ENCODE results near the gene LACTB. TPM values are rescaled to one million over a fixed set of nuclear protein-coding genes. Genes with fewer than 3 reads are reported as not detected.
A peak's percentile ranks its signal among the peaks of the same experiment; 100 is the strongest.

The LACTB gene
- total and polyA plus RNA-seq, 2 of the 13 experiments (the other 11 are each of a cell fraction or from before 2014, with no cell fraction given), result 14.8 to 23.0 TPM

DNA sequence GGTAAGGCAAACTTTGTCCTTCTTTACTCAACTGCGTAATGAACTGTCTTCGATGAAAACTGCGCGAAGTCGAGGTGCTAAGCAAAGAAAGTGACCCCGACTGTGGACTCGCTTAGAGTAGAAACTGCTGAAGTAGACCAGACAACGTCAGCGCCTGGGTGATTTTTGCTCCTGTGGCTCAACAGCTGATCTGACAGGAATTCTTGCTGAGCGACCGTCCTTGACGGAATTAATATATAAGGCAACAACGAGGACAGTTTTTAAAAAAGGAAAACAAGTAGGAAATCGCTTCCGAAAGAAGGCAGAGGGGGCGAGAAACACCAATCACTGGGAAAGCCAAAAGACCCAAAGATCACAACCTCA, 35.1 kb downstream of the LACTB start (continued):
- TF ChIP-seq, protein P1, sequence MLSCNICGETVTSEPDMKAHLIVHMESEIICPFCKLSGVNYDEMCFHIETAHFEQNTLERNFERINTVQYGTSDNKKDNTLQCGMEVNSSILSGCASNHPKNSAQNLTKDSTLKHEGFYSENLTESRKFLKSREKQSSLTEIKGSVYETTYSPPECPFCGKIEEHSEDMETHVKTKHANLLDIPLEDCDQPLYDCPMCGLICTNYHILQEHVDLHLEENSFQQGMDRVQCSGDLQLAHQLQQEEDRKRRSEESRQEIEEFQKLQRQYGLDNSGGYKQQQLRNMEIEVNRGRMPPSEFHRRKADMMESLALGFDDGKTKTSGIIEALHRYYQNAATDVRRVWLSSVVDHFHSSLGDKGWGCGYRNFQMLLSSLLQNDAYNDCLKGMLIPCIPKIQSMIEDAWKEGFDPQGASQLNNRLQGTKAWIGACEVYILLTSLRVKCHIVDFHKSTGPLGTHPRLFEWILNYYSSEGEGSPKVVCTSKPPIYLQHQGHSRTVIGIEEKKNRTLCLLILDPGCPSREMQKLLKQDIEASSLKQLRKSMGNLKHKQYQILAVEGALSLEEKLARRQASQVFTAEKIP (CRISPR knock-in tag; IDR thresholded peaks at IDR 0.05; ENCODE audit: borderline replicate concordance), result no peak
- TF ChIP-seq ZSCAN31 (CRISPR knock-in tag; IDR thresholded peaks at IDR 0.05; ENCODE audit: low read depth) (no peak), TBP (CRISPR knock-in tag; IDR thresholded peaks at IDR 0.05) (no peak), ZNF235 (CRISPR knock-in tag; IDR thresholded peaks at IDR 0.05; ENCODE audit: borderline replicate concordance) (no peak), ZNF652 (CRISPR knock-in tag; IDR thresholded peaks at IDR 0.05; ENCODE audit: borderline replicate concordance, low read depth) (no peak), MYC (CRISPR knock-in tag; IDR thresholded peaks at IDR 0.05; ENCODE audit: borderline replicate concordance) (no peak), ZNF20 (CRISPR knock-in tag; IDR thresholded peaks at IDR 0.05) (no peak), CHD2 (IDR thresholded peaks at IDR 0.05; ENCODE audit: low read depth, low read length) (no peak), ZNF33A (CRISPR knock-in tag; IDR thresholded peaks at IDR 0.05; ENCODE audit: borderline replicate concordance) (no peak), TBX3 (IDR thresholded peaks at IDR 0.05; ENCODE audit: borderline replicate concordance) (no peak), SRSF1 (optimal IDR thresholded peaks at IDR 0.05; ENCODE audit: low read depth, low read length) (no peak), ASH2L (IDR thresholded peaks at IDR 0.05; ENCODE audit: insufficient read length, low read depth, low read length) (peak; percentile 18), MAFK (conservative IDR thresholded peaks at IDR 0.05 in 1 of 2, IDR thresholded peaks at IDR 0.05 in 1 of 2; ENCODE audit: low read length in 2 of 2) (0 out of 4 replicates have a peak, but pooled peaks of 1 of the 2 experiments have one; percentile 18), JDP2 (CRISPR knock-in tag; IDR thresholded peaks at IDR 0.05; ENCODE audit: borderline replicate concordance) (no peak), SP2 (CRISPR knock-in tag; IDR thresholded peaks at IDR 0.05) (no peak), FOXA3 (CRISPR knock-in tag; IDR thresholded peaks at IDR 0.05) (no peak), GTF3A (CRISPR knock-in tag; conservative IDR thresholded peaks at IDR 0.05) (peak; percentile 9; the same call in 1 of the 2 replicates), IKZF1 (IDR thresholded peaks at IDR 0.05) (no peak)
- TF ChIP-seq, protein P2, sequence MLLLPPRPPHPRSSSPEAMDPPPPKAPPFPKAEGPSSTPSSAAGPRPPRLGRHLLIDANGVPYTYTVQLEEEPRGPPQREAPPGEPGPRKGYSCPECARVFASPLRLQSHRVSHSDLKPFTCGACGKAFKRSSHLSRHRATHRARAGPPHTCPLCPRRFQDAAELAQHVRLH (CRISPR knock-in tag; IDR thresholded peaks at IDR 0.05; ENCODE audit: borderline replicate concordance, low read depth), result no peak
- TF ChIP-seq, protein P3, sequence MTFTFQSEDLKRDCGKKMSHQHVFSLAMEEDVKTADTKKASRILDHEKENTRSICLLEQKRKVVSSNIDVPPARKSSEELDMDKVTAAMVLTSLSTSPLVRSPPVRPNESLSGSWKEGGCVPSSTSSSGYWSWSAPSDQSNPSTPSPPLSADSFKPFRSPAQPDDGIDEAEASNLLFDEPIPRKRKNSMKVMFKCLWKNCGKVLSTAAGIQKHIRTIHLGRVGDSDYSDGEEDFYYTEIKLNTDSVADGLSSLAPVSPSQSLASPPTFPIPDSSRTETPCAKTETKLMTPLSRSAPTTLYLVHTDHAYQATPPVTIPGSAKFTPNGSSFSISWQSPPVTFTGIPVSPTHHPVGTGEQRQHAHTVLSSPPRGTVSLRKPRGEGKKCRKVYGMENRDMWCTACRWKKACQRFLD (CRISPR knock-in tag; IDR thresholded peaks at IDR 0.05; ENCODE audit: borderline replicate concordance), result no peak
- TF ChIP-seq, protein P4, sequence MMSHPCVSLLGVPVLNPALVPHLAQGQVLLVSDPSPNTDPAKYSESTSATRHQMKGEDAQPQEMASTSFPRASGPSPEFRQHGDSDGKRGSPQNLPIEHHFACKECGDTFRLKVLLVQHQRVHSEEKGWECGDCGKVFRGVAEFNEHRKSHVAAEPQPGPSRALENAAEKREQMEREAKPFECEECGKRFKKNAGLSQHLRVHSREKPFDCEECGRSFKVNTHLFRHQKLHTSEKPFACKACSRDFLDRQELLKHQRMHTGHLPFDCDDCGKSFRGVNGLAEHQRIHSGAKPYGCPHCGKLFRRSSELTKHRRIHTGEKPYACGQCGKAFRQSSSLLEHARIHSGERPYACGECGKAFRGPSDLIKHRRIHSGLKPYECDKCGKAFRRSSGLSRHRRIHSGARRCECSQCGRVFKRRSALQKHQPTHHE (CRISPR knock-in tag; IDR thresholded peaks at IDR 0.05; ENCODE audit: borderline replicate concordance), result 0 out of 2 replicates have a peak, but pooled peaks have one; percentile 3
- TF ChIP-seq, protein P5, sequence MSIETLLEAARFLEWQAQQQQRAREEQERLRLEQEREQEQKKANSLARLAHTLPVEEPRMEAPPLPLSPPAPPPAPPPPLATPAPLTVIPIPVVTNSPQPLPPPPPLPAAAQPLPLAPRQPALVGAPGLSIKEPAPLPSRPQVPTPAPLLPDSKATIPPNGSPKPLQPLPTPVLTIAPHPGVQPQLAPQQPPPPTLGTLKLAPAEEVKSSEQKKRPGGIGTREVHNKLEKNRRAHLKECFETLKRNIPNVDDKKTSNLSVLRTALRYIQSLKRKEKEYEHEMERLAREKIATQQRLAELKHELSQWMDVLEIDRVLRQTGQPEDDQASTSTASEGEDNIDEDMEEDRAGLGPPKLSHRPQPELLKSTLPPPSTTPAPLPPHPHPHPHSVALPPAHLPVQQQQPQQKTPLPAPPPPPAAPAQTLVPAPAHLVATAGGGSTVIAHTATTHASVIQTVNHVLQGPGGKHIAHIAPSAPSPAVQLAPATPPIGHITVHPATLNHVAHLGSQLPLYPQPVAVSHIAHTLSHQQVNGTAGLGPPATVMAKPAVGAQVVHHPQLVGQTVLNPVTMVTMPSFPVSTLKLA (IDR thresholded peaks at IDR 0.05), result no peak
- TF ChIP-seq, protein P6, sequence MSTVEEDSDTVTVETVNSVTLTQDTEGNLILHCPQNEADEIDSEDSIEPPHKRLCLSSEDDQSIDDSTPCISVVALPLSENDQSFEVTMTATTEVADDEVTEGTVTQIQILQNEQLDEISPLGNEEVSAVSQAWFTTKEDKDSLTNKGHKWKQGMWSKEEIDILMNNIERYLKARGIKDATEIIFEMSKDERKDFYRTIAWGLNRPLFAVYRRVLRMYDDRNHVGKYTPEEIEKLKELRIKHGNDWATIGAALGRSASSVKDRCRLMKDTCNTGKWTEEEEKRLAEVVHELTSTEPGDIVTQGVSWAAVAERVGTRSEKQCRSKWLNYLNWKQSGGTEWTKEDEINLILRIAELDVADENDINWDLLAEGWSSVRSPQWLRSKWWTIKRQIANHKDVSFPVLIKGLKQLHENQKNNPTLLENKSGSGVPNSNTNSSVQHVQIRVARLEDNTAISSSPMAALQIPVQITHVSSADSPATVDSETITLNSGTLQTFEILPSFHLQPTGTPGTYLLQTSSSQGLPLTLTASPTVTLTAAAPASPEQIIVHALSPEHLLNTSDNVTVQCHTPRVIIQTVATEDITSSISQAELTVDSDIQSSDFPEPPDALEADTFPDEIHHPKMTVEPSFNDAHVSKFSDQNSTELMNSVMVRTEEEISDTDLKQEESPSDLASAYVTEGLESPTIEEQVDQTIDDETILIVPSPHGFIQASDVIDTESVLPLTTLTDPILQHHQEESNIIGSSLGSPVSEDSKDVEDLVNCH (CRISPR knock-in tag; IDR thresholded peaks at IDR 0.05), result no peak

All from HepG2 (cell line).